T47D (cell line): ENCODE results near the gene RAB3IP.
"Not testable (repeated sequence)": the region's sequence is repeated elsewhere in the genome, so short reads cannot be mapped to it uniquely, and the experiment has no call there.

Source experiments
- DNase-seq, 2 experiments: peaks; one replicate each; pipeline versions ENCODE4 v3.0.0 to v3.0.0-alpha.2; 2011 to 2012; ENCODE audit warnings: low read depth in 1 of 2, low spot score in 1 of 2
- JUND ChIP-seq: IDR thresholded peaks from 2 replicates; pipeline ENCODE4 v1.6.1; 2012; ENCODE audit warnings: low read depth
- in situ Hi-C: cut with HindIII; loops from 2 replicates; pipeline ENCODE4 v1.10.0; 2016; ENCODE audit warnings: low sequenced_read_pairs, low pct_unique_long_range_greater_than_20kb

The RAB3IP gene

DNA sequence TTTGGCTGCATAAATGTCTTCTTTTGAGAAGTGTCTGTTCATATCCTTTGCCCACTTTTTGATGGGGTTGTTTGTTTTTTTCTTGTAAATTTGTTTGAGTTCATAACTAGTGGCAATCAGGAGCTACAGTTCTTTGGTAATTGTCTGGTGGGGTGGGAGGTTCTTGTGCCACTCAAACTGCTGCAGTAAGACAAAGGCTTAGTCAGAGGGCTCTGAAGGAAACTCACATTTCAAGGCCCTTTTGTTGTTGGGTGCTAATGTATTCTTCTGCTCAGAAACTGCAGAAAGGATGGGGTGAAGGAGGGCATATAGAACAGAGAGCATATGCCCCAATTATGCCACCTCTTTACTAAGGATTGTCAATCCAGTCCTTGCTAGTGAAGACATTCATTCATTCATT is 108.3 kb downstream of the RAB3IP start:
- no peak for TF ChIP-seq JUND
- DNase-seq = no peak
- in situ Hi-C loops = no loop called here

GRCh38 chr12:69851976-69852375 is 113.3 kb downstream of the RAB3IP start:
- DNase-seq = no peak
- no peak for TF ChIP-seq JUND
- in situ Hi-C loops = no loop called here

GRCh38 chr12:69853176-69853961 is 114.7 kb downstream of the RAB3IP start:
- DNase-seq, in situ Hi-C loops: not testable (repeated sequence)

DNA sequence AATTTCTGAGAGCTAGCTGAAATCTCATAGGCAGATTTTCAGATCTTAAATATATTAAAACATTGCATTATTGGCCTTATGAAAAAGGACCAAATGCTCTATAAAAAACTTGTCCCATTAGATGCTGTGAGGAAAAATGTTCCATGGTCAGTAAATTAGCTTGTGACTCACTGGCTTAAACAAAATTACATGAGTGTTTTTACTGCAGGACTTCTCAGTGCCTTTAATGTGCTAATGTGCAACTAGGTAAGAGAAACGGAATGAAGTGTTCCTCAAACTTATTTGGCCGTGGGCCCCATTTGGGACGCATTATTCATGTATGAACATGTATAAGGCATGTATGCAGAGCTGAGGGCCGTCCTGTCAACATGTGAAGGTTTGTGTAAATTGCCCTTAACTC is 128.0 kb downstream of the RAB3IP start:
- no peak for DNase-seq
- in situ Hi-C loops = no loop called here
- TF ChIP-seq JUND = no peak

- TF ChIP-seq JUND = no peak
- no peak for DNase-seq
- in situ Hi-C loops = no loop called here
Measured at GRCh38 chr12:69868695-69869094, 130.0 kb downstream of the RAB3IP start.

DNA sequence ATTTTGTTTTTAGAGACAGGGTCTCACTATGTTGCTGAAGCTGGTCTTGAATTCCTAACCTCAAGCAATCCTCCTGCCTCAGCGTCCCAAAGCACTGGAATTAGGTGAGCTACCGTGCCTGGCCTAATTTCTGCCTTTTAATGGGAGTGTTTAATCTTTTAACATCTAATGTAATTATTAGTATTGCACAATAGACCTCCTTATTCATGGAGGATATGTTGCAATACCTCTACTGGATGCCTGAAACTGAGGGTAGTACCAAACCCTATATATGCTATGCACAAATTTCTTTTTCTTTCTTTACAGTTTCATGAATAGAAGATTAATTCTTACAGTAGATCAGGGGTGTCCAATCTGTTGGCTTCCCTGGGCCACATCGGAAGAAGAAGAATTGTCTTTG is 134.1 kb downstream of the RAB3IP start:
- no peak for DNase-seq
- no peak for TF ChIP-seq JUND
- in situ Hi-C loops = no loop called here
